Fibroblast of skin of right quadriceps (primary cell): ENCODE data around the gene ZNF32.
A peak's percentile ranks its signal among the peaks of the same experiment; 100 is the strongest.

Source experiments
- DNase-seq: peaks from one replicate; pipeline ENCODE4 v3.0.0-alpha.2; 2013

Gene ZNF32, protein sequence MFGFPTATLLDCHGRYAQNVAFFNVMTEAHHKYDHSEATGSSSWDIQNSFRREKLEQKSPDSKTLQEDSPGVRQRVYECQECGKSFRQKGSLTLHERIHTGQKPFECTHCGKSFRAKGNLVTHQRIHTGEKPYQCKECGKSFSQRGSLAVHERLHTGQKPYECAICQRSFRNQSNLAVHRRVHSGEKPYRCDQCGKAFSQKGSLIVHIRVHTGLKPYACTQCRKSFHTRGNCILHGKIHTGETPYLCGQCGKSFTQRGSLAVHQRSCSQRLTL

DNA sequence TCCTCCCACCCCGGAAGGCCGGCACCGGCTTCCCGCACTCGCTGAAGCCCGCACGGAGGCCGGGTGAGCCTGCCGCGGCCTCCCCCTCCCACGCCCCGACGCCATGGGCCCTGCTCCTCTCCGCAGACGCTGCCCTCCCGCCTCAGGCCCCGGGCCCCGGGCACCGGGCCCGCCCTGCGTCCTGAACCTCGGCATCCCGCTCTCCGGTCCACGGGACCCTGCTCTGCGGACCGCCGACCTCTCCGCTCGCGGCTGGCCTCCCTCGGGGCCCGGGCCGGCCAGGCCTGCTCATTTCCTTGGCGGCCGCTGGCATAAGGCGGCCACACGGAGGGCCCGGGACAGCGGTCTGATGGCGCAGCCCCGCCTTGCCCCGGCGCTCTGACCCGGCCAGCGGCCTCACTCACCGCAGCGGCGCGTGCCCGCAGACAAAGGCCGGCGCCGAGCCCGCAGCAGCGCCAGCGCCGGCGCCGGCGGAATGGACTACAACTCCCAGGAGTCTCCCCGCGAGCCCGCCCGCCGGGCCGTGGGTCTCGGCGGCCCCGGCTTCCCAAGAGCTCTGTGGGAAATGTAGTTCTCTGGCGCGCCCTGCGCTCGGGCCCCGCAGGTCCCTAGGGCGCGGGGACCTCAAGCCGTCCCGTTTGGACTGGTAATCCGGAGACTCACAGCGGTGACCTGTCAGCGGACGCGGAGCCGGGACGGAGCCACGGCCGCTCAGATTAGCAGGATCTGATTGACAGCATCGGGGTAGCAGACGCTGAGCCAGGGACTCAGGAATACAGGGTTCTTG, at the start of gene ZNF32:
TSS of gene ZNF32 (minus strand) at position 484 of the 787 bp plus-strand sequence. CDS start 2,748 bp downstream, outside the sequence.
- DNase-seq, result peak; percentile 86

DNA sequence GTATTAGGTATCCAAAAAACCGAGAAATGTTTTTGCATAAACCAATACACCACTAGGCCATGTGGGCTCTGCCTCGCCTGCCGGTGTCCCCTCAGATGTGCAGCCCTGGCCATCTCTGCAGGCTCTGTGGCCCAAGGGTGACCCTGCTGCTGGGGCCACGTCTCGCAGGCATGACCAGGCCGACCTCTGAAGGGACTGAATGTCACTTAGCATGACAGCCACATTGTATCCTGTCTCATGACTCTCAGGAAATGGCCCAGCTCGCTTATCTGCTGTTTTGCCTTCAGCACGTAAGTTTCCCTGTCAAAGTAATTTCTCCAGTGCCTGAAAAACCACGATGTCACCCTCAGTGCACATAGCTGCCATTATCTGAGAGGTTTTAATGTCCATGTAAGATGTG, 49.5 kb upstream of the ZNF32 start:
- no peak for DNase-seq

DNA sequence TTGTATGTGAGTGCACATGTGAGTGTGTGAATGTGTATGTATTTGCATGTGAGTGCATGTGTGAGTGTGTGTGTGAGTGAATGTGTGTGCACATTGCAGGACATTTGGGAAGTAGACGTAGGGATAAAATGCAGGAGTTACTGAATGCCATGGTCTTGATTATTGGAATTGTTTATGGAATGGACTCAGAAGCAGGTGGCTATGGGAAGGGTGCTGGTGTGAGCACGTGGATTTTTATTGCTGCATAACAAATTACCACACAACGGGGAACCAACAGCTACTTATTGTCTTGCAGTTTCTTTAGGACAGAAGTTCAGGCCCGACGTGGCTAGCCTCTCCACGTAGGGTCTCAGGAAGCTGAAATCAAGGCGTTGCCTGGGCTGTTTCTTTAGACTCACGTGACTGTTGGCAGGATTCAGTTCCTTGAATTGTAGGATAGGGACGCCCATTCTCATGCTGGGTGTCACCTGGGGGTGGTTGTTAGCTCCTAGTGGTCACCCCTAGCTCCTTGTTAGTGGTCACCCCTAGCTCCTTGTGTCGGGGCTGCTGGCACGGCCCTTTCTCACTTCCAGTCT, 48.3 kb upstream of the ZNF32 start:
- no peak for DNase-seq

DNA sequence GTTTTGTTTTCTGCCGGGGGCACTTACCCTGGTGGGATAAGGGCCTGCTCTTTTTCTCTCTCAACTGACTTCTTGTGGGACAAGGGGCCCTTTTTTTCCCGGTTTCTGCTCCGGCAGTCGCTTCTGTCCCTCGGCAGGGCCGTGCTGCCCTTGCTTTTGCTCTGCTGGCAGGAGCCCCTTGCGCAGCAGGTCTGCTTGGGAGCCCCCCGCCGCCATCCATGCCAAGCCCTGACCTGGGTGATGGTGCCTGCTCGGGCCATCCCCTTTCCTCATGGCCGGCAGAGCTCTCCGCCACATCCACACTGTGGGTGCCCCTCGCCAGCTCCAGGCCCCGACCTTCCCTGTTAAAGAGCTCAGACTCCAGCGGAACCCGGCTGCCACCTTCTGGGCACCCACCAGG, 47.0 kb upstream of the ZNF32 start:
- no peak for DNase-seq

DNA sequence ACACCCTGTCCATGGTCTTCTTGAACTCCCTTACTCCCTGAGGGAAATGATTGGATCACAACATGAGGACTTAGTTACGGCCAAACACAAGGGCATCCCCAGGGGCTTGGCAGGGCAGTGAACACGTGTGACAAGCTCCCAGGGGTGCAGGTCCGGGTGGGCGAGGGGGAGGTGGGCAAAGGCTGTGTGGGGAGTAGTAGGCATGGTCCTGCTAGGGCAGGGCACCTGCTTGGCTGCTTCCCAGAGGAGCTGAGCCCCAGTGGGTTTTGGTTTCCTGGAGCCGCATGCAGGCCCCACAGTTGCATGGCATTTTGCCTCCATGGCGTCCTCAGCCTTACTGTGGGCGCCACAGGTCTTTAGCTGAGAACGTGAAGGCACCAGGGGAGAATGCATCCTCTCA, 46.6 kb upstream of the ZNF32 start:
- no peak for DNase-seq

DNA sequence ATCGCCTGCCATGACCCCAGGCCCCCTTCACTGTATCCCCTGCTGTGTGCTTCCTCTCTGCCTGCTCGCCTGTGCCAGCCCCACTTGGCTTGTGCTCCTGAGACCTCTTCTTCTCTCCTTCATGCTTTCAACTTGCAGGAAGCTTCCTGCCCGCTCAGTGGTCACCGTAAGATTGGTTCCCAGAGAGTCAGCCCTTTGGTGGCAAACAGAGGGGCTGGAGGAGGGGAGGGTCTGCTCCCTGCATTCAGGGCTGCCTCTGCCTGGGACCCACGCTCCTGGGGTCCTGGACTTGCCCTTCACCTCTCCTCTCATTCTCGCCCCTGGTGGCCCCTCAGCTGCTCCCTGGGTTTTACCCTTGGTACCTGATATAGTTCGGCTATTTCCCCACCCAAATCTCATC, 45.8 kb upstream of the ZNF32 start:
- DNase-seq, result no peak

DNA sequence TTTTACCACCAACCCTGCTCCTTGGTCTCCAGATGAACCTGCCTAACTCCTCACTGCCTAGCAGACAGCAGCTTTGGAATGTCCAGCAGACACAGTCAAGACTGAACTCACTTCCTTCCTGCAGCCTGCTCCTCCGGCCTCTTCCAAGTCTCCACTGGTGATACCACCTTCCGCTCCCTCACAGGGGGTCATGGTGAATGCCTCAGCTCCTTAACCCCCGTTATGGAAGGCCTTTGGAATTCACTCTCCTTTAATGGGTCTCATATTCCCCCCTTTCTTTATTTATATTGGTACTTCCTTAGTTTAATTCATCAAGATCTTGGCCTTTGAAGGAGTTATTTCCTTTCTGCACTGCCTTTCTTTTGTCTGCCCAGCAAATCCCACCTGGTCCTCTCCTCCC, 44.9 kb upstream of the ZNF32 start:
- DNase-seq, result peak; percentile 75

DNA sequence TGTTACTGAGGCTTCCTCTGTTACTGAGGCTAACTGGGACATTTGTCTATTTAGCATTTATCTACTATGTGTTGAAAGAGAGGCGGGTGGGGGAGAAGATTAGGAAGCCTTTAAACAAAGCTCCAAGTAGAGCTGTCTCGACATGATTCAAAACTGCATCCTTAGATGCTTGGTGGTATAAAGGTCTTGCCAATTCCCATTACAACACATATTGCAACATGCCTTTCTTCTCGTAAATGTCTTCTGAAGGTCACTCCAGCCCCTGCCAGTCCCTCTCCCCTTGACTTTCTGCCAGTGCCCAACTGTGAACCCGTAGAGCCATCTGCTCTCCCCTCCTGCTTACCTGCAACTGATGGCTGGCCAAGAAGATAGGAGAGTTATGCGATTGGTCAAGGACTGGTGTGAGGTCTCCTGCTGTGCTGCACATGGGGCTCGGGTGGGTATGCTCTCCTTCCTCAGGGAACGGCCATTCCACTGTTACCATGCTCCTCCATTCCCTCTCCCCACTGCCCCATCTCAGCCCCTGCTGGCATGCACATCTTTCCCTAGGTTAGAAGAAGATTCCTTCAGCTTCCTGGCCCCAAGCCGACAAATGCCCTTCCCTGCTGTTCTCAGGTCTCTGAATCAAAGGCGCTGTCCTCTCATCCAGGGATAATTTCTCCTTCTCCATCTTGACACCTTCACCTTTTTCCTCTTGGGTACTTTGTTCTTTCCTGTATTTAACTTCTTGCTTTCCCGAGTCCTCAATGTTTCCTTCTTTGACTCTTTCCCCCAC, 43.6 kb upstream of the ZNF32 start:
- peak; percentile 84 for DNase-seq

DNA sequence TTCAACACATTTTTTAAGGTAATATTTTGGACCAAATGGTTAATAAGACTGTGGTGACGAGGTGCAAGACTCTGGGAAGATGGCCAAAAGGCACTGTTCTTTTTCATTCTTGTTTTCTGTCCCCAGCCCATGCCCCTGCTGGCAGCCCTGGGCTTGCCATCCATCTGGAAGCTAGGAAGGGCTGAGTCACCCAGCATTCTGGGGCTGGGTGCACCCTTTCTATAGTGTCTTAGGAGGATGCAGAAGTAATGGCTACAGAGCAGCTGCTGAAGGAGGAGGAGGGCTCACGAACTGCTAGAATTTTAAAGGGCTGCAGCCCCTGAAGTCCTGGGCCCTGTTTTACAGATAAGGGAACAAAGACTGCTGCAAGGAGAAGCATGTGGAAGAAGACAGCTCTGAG, 42.8 kb upstream of the ZNF32 start:
- DNase-seq, result peak; percentile 70

DNA sequence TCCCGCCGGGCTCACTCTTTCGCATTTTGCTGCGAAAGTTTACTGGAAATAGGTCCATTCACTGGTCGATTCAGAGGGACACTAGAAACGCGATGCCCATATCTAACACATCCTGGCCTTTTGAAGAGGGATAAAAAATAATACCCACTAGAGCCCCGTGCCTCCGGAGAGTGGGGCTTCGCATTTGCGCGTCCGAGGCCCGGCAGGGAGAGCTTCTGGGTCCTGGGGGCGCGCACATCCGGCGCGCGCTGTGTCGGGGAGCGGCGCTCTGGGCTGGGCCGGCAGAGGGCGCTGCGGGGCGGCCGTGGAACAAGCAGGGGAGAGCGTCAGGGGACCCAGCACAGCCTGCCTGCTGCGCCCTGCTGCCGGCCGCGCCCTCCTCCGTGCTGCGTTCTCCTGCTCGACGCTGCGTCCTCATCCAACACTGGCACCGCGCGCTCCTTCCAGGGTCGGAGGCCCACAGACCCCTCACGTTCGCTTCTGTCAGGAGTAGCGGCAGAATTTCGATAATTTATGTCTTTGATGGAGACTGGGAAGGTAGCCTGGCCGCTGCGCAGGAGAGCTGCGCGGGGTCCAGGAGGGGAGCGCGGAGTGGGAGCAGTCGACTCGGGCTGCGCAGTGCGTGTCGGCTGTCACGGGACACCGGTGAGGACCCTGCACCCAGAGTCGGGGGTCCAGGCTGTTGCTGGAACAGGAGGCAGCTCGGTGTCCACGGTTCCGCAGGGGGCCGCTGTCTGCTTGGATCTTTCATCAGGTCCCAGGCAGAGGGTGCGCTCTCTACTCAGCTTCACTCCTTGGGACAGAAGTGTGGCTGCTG, 41.5 kb upstream of the ZNF32 start:
- DNase-seq, result peak; percentile 86

DNA sequence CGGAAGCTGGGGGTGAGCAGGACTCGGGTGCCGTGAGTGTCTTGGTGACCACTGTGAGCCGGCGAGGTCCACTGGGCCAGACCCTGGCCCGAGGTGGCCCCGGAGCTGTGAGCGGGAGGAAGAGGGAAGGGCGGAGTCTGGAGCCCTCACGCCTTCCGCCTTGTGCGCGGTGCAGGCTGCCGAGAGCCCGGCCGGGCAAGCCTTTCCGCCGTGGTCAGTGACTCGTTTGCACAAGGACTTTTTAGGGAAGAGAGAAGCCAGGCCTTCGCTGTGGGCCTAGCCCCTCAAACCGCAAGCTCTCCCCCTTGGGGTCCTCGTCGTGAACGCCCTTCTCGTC, 40.9 kb upstream of the ZNF32 start:
- DNase-seq, result peak; percentile 52

DNA sequence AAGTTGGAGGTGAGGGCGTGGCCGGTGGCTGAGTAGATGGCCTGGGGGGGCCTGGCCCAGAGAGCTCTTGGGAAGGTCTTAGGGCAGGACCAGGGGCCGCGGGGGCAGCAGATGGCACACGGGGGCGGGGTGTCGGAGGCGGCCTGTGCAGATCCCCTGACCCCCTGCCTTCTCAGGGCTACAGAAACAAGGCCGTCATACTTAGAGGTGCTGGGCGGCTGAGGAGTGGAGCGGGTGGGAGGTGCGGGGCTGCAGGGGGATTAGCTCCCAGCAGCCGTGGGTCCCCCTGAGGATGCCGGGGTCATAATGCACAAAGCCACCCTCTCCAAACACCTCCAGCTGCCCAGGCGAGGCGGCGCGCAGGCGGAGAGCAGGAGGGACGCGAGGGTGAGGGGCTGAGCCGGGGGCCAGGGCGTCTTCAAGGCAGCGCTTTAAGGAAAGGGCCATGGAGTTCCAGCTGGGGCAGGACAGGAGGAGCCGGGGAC, 40.4 kb upstream of the ZNF32 start:
- no peak for DNase-seq

DNA sequence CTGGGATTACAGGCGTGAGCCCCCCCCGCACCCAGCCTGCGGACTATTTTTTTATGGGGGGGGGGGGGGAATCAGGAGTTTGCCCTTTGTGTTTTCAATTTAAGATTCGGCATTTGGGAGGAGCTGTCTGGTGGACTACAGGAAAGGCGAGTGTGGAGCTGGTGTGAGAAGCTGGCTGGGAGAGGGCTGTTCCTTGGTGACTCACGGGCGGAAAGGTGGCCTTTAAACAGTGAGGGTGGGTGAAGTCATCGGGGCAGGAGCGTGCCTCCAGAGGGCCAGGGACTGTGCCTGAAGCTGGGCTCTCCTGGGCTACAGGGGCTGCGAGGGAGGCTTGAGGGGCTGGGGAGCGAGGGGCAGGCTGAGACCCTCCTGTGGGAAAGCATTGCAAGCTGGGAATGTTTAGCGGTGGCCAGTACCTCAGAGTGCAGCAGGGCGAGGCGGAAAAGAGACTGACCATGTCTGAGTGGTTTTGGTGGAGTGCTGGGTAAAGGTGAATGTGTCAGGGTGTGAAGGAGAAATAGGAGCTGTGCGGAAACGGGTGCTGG, 39.7 kb upstream of the ZNF32 start:
- DNase-seq, result no peak

DNA sequence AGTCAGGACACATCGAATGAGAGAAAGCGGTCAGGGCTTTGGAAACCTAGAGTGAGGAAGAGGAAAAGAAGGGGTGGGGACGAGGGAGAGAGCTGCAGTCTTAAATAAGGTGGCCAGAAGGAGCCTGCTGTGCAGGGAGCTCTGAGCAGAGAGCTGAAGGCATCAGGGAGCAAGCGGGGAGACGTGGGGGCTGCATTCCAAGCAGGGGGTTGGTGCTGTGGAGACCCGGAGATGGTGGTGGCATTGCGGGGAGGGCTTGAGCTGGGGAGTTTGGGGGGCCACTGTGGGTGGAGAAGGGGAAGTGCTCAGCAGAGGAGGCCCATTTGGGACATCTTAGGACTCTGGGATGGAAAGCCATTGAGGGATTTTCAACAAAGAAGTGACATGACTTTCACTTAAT, 38.7 kb upstream of the ZNF32 start:
- no peak for DNase-seq

DNA sequence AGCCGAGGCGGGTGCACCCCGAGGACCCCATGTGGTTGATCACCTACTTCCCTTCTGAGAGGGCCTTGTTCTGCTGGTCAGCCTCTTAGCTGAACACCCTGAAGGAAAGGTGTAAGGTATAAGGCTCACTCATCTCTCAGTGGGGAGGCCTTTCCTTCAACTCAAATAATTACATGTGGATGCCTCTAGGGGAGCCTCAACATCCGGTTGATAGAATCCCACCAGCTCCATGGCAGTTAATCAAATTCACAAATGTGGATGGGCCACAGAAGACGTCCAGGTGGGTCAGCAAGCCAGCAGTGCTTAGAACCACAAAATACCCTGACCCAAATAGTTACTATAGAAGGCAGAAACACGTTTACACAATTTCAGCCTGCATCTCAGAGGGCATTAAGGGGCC, 37.7 kb upstream of the ZNF32 start:
- DNase-seq, result no peak

DNA sequence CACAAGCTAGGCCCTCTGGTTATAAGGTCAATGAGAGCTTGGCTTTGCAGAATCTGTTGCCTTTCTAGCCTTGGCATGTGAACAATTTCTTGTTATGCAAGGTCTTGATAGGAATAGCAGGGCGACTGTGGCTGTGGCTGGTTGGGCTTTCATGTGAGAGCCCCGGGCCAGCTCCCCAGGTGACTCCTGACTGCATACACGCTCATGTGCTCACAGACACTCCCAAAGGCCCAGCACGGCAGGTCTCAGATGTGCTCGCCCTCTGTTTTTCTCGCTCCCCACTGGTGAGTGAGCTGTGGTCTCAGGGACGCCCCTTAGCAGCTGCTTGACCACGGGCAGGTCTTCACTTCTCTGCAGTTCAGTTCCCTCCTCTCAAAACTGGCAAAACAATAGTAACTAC, 37.1 kb upstream of the ZNF32 start:
- DNase-seq, result no peak

DNA sequence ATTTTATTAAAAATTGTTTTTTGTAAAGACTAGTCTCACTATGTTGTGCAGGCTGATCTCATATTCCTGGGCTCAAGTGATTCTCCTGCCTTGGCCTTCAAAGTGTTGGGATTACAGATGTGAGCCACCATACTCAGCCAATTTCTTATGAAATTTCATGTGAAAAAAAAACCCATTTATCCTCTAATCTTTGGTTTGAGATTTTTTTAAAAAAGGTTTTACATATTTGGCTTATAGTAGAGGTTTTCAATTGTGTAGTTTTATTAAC, 35.5 kb upstream of the ZNF32 start:
- no peak for DNase-seq

DNA sequence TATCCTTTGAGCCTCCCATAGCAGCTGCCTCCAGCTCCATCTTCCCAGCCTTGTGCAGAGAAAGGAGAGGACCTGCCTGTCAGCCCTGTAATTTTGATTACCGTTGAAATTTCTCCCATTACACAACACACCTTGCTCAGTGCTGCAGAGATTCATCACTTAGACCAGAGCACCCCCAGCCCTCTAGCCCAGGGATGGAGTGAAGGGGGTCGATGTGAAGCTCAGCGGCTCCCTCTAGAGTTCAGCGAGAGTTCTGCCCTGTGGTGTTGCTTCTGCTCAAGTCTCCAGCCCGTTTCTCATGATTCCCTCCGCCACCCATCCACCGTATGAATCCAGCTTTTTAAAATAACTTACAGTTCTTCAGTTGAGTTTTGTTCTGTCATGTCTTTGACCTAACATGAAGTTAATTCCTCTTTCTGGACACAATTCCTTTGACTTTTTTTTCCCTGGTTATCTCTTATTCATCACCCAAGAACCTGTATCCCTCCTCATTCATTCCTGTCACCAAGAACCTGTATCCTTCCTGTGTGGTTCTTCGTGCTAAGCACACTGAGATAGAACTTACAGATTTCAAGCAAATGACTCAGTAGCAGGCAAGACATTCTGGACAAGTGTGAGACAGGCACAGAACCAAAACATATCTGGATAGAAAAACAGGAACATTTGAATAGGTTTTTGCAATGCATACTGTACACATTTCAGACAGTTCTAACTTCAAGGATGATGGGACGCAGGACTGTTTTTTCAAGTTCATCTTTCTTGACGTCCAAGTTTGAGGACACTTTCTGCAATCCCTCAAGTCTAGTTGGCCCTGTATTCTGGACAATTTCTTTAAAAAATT, 35.0 kb upstream of the ZNF32 start:
- DNase-seq, result peak; percentile 48

DNA sequence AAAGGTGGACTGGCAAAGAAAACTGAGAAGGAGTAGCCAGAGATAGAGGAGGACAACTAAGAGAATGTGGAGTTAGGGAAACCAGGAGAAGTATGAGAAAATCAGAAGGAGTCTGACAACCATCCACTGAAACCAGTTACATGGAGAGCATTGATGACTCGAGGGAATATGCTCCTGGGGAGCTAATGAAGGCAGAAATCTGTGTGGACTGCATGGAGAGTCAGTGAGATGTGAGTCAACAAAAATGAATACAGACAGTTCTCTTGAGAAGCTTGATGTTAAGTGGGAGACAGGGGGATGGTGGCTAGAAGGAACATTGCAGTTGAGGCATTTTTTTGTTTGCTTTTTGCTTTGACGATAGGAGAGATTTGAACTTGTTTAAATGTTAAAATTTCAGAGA, 34.3 kb upstream of the ZNF32 start:
- peak; percentile 80 for DNase-seq

DNA sequence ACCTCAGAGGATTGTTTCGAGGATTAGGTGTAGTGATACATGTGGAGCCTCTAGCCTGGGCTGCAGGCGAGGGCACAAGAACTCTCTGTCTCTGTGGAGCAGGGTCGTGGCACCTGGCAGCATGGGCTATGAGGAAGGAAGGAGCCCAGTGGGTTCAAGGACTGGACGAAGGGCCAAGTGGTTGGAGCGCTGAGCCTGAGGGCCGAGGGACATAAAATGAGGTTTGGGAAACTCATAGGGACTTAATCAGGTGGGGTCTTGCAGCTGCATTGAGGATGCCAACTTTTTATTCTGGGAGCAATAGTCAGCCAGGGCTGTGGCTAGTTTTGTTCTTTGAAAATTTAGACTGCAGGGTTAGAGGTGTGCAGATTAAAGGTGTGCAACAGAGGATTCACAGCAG, 33.0 kb upstream of the ZNF32 start:
- no peak for DNase-seq

DNA sequence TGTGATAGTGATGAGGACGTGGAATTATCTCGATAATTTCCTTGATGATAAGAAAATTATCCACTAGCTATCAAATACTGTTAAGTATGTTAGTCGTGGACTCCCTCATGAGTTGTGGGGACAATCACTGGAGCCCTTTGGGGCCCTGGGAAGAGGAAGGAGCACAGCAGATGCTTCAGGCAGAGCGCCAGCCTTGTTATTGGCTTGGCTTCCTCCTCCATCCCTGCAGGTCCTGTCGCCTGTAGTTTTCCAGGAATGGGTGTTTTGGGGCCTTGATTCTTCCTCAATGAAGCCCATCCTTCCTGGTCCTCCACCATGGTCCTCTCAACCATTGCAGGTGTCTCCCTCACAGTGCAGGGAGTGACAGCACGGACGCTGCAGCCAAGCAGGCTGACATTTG, 32.5 kb upstream of the ZNF32 start:
- DNase-seq, result no peak

DNA sequence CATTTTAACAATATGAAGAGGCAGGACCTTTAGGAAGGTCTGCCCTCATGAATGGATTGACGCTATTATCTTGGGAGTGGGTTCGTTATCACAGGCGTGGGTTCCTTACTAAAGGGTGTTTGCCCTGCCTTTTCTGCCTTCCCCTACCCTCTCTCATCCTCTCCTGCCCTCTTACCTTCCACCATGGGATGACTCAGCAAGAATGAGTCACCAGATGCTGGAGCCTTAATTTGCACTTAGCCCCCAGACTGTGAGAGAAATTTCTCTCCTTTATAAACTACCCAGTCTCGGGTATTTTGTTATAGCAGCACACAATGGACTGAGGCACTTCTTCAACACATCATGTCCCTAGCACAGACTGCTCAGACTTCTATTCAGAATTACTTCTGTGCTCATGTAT, 31.4 kb upstream of the ZNF32 start:
- peak; percentile 59 for DNase-seq
